ENCODE results near the gene VPS13D.
"Not testable (repeated sequence)": the region's sequence is repeated elsewhere in the genome, so short reads cannot be mapped to it uniquely, and the experiment has no call there.

The VPS13D gene

DNA sequence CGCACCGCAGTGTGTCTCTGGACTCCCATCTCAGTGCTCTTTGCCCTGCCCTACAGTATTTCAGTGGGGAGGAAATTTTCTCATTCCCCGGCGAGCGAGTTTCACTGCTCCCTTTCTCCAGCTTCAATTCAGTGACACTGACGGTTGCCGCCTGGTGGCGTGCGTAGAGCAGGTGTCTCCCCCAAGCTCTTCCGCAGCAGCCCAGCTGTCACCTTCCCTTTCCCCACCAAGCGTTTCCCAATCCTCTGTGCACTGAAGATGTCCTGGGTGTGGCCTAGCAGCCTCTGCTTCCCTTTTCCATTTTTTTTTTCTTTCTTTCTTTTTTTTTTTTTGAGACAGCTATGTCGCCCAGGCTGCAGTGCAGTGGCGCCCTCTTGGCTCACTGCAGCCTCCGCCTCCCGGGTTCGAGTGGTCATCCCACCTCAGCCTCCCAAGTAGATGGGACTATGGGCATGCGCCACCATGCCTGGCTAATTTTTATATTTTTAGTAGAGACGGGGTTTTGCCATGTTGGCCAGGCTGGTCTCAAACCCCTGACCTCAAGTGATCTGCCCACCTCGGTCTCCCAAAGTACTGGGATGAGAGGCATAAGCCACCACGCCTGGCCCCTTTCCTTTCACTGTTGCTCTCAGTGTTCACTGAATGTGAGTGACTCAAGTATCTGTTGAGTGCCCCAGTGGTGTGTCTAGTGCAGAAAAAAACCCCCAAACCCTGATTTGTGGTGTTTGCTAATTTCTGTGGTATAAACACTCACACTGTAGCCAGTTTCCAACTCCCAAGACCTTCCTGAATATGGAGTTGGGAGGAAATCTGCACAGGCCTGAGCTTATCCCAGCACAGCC, 33.0 kb upstream of the VPS13D start:
- no peak for DNase-seq (ENCODE audit: low read depth)

DNA sequence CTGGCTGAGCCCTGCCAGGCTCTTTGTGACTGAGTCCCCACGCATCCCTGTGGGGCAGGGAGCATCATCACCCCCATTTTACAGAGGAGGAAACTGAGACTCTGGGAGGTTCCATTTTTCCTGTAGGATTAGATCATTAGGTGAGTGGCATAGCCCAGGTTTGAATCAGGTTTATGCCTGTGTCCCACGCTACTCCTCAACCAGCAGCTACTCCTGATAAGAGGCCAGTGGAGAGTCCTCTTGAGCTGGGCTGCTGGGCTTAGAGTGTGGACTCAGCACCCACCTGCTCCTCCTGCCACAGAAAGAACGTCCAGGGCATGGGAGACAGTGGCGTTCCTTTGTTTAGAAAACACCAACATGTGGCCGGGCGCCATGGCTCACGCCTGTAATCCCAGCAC, 32.3 kb upstream of the VPS13D start:
- DNase-seq (ENCODE audit: low read depth) = no peak

DNA sequence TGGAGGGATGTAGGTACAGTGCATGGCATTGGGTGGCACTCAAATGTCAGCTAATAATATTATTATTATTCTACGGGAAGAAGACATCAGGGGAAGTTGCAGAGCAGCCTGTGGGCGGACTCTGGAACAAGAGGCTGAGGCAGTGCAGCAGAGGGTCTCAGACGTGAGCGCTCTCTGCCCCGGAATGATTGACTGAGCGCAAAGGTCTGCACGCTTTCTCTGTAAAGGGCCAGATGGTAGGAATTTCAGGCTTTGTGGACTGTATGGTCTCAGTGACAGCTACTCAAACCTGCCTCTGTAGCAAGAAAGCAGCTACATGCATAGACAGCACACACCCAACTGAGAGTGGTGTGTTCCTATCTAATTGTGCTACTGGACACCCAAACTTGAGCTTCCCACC, 29.6 kb upstream of the VPS13D start:
- no peak for DNase-seq (ENCODE audit: low read depth)

DNA sequence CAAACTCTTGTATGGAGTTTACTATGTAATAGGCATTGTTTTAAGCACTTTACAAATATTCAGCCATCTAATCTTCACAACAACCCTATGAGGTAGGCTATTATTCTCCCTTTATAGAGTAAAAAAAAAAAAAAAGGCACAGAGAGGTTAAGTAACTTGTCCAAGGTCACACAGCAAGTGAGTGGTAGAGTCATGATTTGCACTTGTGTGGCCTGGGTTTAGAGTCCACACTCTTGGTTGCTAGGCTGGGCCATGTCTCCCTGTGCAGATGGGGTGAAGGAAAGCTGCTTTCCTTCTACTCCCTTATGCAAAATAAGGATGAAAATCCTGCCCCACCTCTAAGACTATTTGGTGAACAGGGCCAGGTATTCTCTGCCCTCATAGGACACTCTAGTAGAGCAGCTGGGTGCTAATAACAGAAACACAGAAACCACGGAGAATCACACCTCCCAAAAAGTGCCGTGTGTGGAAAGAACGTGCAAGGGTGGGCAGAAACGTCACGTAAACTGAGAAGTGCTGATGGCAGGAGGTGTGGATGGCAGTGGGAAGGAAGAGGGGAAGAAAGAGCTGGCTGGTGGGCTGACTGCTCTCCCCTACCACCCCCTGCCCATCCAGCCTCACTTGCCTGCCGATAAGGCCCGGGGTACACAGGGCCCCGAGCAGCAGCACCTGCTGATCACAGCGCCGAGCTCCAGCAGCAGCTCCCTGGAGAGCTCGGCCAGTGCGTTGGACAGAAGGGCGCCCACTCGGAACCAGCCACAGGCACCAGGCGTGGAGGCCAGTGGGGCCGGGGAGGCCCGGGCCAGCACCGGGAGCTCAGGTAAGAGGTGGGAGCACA, 28.3 kb upstream of the VPS13D start:
- peak; percentile 25 for DNase-seq (ENCODE audit: low read depth)

DNA sequence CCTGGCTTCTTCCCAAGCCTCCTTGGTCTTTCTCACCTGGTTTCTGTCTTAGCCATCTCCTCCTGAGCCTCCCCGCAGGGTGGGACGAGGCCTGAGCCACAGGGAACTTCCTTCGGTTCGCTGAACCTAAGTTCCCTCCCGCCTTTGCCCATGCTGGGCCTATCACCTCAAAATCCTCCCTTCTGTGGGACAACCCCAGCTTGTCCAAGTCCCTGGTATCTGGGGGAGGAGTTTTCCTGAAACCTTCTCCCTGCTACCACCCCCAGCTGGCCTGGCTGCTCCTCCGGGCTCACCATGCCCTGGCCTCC, 27.7 kb upstream of the VPS13D start:
- no peak for DNase-seq (ENCODE audit: low read depth)

DNA sequence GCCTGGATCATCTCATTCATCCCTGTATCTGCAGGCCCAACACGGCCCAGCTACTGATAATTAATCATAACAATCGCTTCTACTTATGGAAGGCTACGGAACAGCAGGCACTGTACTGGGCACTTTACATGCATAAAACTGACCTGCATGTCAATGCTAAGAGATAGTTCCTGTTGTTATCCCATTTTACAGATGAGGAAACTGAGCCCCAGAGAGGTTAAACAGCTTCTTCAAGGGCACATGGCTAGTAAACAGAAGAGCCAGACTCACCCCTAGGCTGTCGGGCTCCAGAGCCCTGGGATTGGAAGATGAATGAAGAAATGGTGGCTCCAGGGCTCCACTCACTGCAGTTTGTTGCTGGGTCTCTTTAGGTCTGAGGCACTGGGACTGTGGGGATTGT, 27.3 kb upstream of the VPS13D start:
- DNase-seq (ENCODE audit: low read depth) = no peak

DNA sequence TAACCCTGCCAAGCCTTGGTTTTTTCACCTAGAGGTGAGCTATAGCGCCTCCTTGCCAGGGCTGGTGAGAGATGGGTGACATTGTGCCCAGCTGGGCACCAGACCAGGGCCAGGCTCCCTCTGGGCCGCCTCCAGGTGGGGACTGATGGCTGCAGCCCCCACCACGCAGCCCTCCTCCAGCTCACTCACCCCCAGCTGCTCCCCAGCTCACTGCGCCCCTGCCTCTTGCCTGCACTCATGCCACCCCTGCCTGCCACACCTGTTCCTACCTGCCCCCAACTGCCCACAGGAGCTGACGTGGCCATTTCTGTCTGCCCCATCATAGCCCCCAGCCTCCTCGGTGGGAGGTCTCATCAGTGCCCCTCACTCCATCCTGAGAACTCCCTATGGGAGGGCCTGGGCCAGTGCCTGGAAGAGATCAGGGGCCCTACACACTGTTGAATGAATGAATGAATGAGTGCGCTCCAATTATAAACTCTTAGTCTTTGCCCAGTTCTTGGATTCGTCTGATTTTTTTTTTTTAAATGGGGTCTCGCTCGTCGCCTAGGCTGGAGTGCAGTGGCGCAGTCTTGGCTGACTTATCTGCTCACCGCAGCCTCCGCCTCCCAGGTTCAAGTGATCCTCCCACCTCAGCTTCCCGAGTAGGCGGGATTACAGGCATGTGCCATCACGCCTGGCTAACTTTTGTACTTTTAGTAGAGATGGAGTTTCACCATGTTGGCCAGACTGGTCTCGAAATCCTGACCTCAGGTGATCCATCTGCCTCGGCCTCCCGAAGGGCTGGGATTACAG, 26.4 kb upstream of the VPS13D start:
- no peak for DNase-seq (ENCODE audit: low read depth)

DNA sequence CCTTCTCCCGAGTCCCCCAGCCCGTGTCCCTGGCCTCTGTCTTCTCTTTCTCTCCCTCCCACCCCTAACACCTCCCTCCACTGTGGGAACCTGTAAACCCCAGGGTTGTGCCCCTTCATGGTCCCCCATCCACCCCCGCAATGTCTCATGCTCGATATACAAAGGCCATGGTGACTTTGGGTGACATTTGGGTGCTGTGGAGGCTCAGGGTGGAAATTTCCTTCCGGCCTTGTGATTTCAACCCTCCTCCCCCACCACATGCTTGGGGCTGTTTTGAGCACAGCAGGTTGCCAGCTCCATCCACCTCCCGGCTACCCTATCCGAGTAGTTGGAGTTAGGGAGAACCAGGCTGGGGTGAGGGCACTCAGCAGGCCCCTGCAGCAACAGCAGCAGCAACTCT, 25.7 kb upstream of the VPS13D start:
- peak; percentile 60 for DNase-seq (ENCODE audit: low read depth)

DNA sequence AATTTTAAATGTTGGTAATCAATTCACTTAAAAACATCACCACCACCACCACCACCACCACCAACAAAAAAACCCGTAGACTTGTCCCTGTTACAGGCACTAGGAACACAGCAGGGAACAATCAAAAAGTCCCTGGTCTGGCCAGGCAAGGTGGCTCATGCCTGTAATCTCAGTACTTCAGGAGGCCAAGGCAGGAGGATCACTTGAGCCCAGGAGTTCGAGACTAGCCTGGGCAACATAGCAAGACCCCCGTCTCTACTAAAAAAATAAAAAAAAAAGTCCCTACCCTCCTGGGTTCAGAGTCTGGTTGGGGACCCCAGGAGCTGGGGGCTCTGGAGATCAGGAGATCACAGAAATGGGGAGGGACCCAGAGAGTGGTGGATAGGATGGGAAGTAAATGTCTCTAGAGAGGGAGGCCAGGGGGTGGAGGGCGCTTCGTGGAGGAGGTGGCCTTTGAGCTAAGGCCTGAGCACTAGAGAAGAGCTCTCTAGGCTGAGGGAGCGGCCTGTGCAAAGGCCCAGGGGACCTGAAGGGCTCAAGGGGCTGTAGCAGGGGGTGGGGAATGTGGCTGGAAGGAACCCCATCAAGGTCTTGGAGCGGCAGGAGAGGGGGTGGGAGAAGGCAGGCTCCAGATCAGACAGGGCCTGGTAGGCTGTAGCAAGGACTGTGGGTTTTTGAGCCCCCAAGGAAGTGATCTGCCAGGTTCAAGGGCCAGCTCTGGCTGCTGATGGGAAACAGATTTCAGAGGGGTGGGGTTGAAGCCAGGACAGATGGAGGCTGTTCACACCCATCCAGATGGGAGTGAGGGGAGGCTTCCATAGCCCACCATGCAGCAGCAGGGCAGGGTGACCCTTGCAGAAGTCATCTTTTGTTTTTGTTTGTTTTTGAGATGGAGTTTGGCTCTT, 24.8 kb upstream of the VPS13D start:
- DNase-seq (ENCODE audit: low read depth) = no peak

DNA sequence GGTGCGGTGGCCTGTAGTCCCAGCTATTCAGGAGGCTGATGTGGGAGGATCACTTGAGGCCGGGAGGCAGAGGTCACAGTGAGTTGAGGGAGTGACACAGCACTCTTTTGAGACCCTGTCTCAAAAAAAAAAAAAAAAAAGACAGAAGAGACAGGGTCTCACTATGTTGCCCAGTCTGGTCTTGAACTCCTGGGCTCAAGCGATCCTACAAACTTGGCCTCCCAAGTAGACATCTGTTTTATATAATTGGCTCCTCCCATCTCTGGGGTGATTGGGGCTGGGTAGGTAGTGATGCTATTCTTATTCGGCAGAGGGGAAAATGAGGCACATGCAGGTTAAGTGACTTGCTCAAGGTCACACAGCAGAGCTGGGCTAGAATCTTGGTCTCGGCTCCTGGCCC, 23.6 kb upstream of the VPS13D start:
- DNase-seq (ENCODE audit: low read depth) = no peak

DNA sequence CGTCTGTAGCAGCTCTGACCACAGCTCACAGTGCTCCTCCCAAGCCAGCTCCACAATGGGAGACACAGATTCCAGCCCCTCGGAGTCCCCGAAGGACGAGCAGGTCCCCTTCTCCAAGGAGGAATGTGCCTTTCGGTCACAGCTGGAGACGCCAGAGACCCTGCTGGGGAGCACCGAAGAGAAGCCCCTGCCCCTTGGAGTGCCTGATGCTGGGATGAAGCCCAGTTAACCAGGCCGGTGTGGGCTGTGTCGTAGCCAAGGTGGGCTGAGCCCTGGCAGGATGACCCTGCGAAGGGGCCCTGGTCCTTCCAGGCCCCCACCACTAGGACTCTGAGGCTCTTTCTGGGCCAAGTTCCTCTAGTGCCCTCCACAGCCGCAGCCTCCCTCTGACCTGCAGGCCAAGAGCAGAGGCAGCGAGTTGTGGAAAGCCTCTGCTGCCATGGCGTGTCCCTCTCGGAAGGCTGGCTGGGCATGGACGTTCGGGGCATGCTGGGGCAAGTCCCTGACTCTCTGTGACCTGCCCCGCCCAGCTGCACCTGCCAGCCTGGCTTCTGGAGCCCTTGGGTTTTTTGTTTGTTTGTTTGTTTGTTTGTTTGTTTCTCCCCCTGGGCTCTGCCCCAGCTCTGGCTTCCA, 22.9 kb upstream of the VPS13D start:
- DNase-seq (ENCODE audit: low read depth) = no peak

DNA sequence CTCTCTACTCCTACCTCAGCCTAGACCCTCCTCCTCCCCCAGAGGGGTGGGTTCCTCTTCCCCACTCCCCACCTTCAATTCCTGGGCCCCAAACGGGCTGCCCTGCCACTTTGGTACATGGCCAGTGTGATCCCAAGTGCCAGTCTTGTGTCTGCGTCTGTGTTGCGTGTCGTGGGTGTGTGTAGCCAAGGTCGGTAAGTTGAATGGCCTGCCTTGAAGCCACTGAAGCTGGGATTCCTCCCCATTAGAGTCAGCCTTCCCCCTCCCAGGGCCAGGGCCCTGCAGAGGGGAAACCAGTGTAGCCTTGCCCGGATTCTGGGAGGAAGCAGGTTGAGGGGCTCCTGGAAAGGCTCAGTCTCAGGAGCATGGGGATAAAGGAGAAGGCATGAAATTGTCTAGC, 21.6 kb upstream of the VPS13D start:
- no peak for DNase-seq (ENCODE audit: low read depth)

DNA sequence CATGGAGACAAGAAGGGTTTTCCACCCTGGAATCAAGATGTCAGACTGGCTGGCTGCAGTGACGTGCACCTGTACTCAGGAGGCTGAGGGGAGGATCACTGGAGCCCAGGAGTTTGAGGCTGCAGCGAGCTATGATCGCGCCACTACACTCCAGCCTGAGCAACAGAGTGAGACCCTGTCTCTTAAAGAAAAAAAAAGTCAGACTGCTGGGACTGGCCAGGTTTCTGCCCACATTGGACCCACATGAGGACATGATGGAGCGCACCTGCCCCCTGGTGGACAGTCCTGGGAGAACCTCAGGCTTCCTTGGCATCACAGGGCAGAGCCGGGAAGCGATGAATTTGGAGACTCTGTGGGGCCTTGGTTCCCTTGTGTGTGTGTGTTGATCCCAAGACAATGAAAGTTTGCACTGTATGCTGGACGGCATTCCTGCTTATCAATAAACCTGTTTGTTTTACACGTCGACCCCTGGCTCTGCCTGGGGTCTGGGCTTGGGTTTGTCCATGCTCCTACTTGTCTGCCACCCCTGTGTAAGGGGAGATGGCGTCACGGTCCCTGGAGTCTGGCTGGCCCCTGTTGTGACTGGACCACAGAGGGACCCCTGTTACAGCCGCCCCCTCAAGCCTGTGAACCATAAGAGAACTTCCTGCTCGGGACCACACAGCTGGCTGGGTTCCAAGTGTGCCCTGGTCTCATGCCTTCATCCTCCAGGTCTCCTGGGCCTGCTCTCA, 20.9 kb upstream of the VPS13D start:
- DNase-seq (ENCODE audit: low read depth) = peak; percentile 80

DNA sequence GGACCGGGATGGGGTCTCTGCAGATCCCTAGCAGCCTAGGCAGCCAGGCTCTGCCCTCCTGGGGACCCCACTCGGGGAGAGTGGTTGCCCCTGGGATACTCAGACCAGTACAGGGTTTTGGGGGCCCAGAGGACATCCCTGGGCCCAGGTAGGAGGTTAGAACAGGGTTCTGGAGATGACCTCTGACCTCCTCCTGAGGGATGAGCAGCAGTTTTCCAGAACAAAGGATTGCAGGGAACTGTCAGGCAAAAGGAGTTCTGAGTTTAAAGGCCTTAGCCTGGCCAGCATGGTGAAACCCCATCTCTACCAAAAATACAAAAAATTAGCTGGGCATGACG, 20.4 kb upstream of the VPS13D start:
- no peak for DNase-seq (ENCODE audit: low read depth)

DNA sequence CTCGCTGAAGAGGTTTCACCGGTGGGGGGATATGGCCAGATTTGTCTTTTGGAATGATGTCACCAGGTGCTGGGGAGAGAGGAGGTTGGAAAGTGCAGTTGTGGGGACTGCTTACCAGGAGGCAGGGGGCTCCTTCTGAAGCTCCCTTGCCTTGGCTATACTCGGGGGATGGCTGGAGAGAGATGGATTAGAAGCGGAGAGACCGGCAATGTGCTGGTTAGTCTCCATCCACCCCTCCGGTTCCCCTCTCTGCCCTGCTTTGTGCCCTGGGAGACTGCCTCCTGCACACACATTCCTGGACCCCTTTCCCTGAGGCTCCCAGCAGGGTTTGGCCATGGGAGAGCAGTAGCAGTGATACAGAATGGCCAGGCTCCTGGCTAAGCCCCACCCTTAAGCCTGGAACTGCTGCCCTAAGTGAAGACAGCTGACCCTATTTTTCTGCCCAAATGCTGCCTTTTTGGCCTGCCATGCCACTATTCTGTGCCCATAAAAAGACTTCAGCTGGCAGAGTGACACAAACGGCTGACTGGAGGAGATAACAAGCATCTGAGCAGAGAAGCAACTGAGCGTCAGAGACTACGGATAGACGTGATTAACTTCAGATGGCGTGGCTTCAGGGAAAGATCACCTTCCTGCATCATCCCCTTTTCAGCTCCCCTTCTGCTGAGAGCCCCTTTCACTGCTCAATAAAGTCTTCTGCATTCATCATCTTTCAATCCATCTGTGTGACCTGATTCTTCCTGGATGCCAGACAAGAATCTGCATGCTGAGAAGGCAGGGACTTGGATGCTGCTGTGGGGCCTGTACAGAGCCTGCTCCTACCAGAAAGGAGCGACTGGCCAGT, 14.5 kb upstream of the VPS13D start:
- DNase-seq (ENCODE audit: low read depth) = no peak

DNA sequence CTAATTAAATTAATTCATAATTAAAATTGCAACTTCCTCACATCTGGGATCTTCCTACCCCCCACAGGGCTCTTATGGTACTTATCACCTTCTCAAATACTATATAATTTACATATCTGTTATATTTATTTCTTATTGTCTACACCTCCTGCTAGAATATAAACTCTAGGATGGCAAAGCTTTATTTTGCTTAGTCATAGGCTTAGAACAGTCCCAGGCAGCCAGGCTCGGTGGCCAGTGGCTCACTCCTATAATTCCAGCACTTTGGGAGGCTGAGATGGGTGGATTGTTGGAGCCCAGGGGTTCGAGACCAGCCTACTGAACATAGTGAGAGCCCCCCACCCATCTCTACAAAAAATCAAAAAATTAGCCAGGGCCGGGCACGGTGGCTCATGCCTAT, 10.0 kb upstream of the VPS13D start:
- DNase-seq (ENCODE audit: low read depth) = no peak

DNA sequence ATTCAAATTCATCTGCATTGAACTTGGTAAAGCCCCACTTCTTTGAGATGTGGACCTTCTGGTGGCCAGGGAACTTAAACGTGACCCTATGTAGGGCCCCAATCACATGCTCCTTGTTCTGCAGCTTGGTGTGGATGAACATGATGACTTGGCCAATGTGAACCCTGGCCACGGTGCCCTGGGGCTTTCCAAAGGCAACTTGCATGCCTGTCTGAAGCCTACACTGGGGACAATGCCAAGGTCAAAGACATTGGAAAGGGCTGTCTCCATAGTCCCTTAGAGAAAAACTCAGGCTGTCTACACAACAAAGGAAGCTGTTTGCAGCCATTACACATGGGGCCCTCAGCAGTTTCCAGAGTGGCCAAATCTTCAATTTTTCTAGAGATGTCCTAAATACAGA, 8.9 kb upstream of the VPS13D start:
- no peak for DNase-seq (ENCODE audit: low read depth)

DNA sequence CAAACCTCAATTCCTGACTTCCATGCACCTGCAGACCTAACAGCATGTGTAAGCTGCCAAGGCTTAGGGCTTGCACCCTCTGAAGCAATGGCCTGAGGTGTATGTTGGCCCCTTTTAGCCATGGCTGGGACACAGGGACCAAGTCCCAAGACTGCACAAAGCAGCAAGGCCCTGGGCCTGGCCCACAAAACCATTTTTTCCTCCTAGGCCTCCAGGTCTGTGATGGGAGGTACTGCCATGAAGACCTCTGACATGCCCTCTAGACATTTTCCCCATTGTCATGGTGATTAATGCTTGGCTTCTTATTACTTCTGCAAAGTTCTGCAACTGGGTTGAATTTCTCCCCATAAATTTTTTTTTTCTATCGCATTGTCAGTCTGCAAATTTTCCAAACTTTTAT, 7.1 kb upstream of the VPS13D start:
- not testable (repeated sequence) for DNase-seq (ENCODE audit: low read depth)

DNA sequence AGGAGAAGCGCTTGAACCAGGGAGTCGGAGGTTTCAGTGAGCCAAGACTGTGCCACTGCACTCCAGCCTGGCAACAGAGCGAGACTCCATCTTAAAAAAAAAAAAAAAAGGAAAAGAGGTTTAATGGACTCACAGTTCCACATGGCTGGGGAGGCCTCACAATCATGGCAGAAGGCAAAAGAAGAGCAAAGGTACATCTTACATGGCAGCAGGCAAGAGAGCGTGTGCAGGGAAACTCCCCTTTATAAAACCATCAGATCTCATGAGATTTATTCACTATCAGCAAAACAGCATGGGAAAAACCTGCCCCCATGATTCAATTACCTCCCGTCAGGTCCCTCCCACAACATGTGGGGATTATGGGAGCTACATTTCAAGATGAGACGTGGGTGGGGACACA, 5.7 kb upstream of the VPS13D start:
- not testable (repeated sequence) for DNase-seq (ENCODE audit: low read depth)

DNA sequence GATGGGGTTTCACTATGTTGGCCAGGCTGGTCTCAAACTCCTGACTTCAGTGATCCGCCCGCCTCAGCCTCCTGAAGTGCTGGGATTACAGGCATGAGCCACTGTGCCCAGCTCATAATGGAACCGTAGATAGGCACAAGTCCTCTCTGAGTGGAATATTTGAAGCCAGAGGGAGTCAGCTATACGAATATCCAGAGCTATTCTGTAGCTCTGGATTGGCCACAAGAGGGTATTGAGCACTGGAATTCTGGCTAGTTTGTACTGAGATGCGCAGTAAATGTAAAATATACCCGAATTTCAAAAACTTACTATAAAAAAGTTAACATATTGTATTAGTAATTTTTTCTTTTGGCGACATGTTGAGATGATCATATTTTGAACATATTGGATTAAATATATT, 851 bp upstream of the VPS13D start:
- no peak for DNase-seq (ENCODE audit: low read depth)

Measured in activated gamma-delta T cell treated with anti-CD3 and anti-CD28 coated beads, Interleukin-2, amount 50 U/mL, for 16 hours (primary cell).